ENCODE measurements around the gene LDLRAD3.
A peak's percentile ranks its signal among the peaks of the same experiment; 100 is the strongest.

DNA sequence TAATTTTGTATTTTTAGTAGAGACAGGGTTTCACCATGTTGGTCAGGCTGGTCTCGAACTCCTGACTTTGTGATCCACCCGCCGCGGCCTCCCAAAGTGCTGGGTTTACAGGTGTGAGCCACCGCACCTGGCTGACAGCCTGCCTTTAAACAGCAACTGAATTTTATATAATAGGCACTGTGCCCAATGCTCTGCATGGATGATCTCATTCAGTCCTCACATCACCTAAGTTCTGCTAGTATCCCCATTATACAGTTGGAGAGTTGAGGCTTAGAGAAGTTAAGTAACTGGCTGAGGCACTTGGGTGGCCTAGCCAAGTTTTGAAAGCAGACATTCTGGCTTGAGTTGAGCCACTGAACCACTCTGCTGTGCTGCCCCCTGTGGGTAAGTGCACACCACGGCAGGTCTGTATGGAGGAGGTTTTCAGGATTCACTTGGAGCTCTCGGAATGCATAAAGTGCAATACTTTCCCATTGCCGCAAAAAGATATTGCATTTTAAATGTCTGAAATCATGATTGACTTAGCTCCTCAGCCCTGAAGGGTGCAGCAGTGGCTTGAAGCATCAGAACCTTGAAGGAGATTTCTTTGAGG lies 112.4 kb downstream of the LDLRAD3 start:
- no peak for TF ChIP-seq EP300 (IDR thresholded peaks at IDR 0.05; ENCODE audit: low read depth)
- TF ChIP-seq, protein P1, sequence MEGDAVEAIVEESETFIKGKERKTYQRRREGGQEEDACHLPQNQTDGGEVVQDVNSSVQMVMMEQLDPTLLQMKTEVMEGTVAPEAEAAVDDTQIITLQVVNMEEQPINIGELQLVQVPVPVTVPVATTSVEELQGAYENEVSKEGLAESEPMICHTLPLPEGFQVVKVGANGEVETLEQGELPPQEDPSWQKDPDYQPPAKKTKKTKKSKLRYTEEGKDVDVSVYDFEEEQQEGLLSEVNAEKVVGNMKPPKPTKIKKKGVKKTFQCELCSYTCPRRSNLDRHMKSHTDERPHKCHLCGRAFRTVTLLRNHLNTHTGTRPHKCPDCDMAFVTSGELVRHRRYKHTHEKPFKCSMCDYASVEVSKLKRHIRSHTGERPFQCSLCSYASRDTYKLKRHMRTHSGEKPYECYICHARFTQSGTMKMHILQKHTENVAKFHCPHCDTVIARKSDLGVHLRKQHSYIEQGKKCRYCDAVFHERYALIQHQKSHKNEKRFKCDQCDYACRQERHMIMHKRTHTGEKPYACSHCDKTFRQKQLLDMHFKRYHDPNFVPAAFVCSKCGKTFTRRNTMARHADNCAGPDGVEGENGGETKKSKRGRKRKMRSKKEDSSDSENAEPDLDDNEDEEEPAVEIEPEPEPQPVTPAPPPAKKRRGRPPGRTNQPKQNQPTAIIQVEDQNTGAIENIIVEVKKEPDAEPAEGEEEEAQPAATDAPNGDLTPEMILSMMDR (IDR thresholded peaks at IDR 0.05), result peak in 4 of 5 experiments; percentile 8 to 39 (median 27)
